Fibroblast of lung (primary cell): ENCODE data around the gene C5orf34. TPM values are rescaled to one million over a fixed set of nuclear protein-coding genes. Genes with fewer than 3 reads are reported as not detected.
"Not testable (repeated sequence)": the region's sequence is repeated elsewhere in the genome, so short reads cannot be mapped to it uniquely, and the experiment has no call there.

ENCODE experiments used
- DNase-seq, 2 donors: peaks; one replicate each; pipeline versions ENCODE4 v3.0.0 to v3.0.0-alpha.2; 2010; ENCODE audit warnings: low read depth in 2 of 2
- H2AFZ ChIP-seq: 2 replicates; pipeline ENCODE4 v1.5.1; 2012; ENCODE audit warnings: low read length, control low read depth, inconsistent platforms
- H3K27ac ChIP-seq: 2 replicates; pipeline ENCODE4 v1.5.1; 2011; ENCODE audit warnings: low read length, control low read depth; ENCODE audit not compliant: insufficient read depth
- H3K27me3 ChIP-seq: 2 replicates; pipeline ENCODE4 v1.5.1; 2011; ENCODE audit warnings: mild to moderate bottlenecking, low read length; ENCODE audit not compliant: control insufficient read depth, insufficient read depth
- H3K36me3 ChIP-seq: 2 replicates; pipeline ENCODE4 v1.5.1; 2011; ENCODE audit warnings: low read length; ENCODE audit not compliant: control insufficient read depth, insufficient read depth
- H3K4me1 ChIP-seq: 2 replicates; pipeline ENCODE4 v1.5.1; 2011; ENCODE audit warnings: low read length; ENCODE audit not compliant: control insufficient read depth, insufficient read depth; ENCODE audit errors: extremely low read depth
- H3K4me2 ChIP-seq: 2 replicates; pipeline ENCODE4 v1.5.1; 2011; ENCODE audit warnings: low read length, control low read depth; ENCODE audit not compliant: insufficient read depth; ENCODE audit errors: extremely low read depth
- H3K4me3 ChIP-seq, 4 experiments: fragments of 200-600 bp in 1 of 4; sonication (generic) in 1 of 4; replicated peaks in 1 of 4; 2 replicates each; pipeline ENCODE4 v1.5.1; 2011 to 2016; ENCODE audit warnings: low read length in 4 of 4, low read depth in 3 of 4, mild to moderate bottlenecking in 3 of 4, control low read depth in 2 of 4, inconsistent platforms in 1 of 4, mixed read lengths in 1 of 4; ENCODE audit not compliant: insufficient read depth in 1 of 4; ENCODE audit errors: control extremely low read depth in 1 of 4
- H3K79me2 ChIP-seq: 2 replicates; pipeline ENCODE4 v1.5.1; 2012; ENCODE audit warnings: mild to moderate bottlenecking, low read length, inconsistent platforms; ENCODE audit not compliant: control insufficient read depth, insufficient read depth
- H3K9ac ChIP-seq: 2 replicates; pipeline ENCODE4 v1.5.1; 2011; ENCODE audit warnings: mild to moderate bottlenecking, low read length, control low read depth; ENCODE audit not compliant: insufficient read depth
- H3K9me3 ChIP-seq: 2 replicates; pipeline ENCODE4 v1.5.1; 2012; ENCODE audit warnings: low read depth, low read length; ENCODE audit not compliant: control insufficient read depth, insufficient read depth
- H4K20me1 ChIP-seq: 2 replicates; pipeline ENCODE4 v1.5.1; 2011; ENCODE audit warnings: low read length; ENCODE audit not compliant: control insufficient read depth, insufficient read depth; ENCODE audit errors: extremely low read depth
- EZH2 ChIP-seq: IDR thresholded peaks from 2 replicates; pipeline ENCODE4 v1.5.1; 2012; ENCODE audit warnings: low read length, control low read depth, mild to moderate bottlenecking; ENCODE audit errors: missing control alignments
- polyA plus RNA-seq, 2 donors: library from polyadenylated mRNA; depleted of rRNA in 1 of 2; stranded (reverse) in 1 of 2; unstranded in 1 of 2; fragments of >200 nt; gene quantifications; 2 replicates each; pipeline ENCODE4 v1.2.1, GENCODE V29; 2011 to 2012; ENCODE audit warnings: missing spikeins in 1 of 2
- total RNA-seq: library from RNA; depleted of rRNA; stranded (reverse); fragments of >200 nt; gene quantifications from 2 replicates; pipeline ENCODE4 v1.2.1, GENCODE V29; 2014
- TF ChIP-seq, protein P1 (sequence below), 2 donors: IDR thresholded peaks in 1 of 2; conservative IDR thresholded peaks in 1 of 2; 1 replicate in 1 of 2; 2 replicates in 1 of 2; pipeline ENCODE4 v1.5.1; 2011 to 2012; ENCODE audit warnings: low read length in 2 of 2, control low read depth in 1 of 2, inconsistent platforms in 1 of 2, low read depth in 1 of 2, mild to moderate bottlenecking in 1 of 2

The C5orf34 gene
- total and polyA plus RNA-seq, 2 donors (not counting 1 experiment from before 2014, with no cell fraction given) = 2.9 to 4.1 TPM

DNA sequence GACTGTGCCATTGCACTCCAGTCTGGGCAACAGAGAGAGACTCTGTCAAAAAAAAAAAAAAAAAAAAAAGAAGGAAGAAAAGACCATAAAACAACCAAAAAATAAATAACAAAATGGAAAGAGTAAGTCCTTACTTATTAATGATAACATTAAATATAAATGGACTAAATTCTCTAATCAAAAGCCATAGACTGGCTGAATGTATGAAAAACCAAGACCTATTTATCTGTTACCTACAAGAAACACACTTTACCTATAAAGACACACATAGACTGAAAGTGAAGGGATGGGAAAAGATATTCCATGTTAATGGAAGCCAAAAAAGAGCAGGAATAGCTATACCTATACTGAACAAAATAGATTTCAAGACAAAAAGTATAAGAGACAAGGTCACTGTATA is 47.8 kb downstream of the C5orf34 start:
- no peaks in the 10 kb centered on the region for H3K4me1 ChIP-seq
- no peaks in the 10 kb centered on the region for H3K36me3 ChIP-seq
- TF ChIP-seq, protein P1, sequence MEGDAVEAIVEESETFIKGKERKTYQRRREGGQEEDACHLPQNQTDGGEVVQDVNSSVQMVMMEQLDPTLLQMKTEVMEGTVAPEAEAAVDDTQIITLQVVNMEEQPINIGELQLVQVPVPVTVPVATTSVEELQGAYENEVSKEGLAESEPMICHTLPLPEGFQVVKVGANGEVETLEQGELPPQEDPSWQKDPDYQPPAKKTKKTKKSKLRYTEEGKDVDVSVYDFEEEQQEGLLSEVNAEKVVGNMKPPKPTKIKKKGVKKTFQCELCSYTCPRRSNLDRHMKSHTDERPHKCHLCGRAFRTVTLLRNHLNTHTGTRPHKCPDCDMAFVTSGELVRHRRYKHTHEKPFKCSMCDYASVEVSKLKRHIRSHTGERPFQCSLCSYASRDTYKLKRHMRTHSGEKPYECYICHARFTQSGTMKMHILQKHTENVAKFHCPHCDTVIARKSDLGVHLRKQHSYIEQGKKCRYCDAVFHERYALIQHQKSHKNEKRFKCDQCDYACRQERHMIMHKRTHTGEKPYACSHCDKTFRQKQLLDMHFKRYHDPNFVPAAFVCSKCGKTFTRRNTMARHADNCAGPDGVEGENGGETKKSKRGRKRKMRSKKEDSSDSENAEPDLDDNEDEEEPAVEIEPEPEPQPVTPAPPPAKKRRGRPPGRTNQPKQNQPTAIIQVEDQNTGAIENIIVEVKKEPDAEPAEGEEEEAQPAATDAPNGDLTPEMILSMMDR (conservative IDR thresholded peaks at IDR 0.05 in 1 of 2, IDR thresholded peaks at IDR 0.05 in 1 of 2; ENCODE audit: low read depth in 1 of 2, low read length in 2 of 2) = no peak
- TF ChIP-seq EZH2 = no peak
- no peak for DNase-seq
- H4K20me1 ChIP-seq = no peaks in the 10 kb centered on the region
- no peaks in the 10 kb centered on the region for H3K9me3 ChIP-seq
- no peak overlapping the region for H3K4me3 ChIP-seq
- H3K27me3 ChIP-seq = no peaks in the 10 kb centered on the region
- H3K79me2 ChIP-seq = no peaks in the 10 kb centered on the region
- no peak overlapping the region for H3K9ac ChIP-seq
- H3K4me2 ChIP-seq = no peak overlapping the region
- no peak overlapping the region for H2AFZ ChIP-seq
- no peak overlapping the region for H3K27ac ChIP-seq

DNA sequence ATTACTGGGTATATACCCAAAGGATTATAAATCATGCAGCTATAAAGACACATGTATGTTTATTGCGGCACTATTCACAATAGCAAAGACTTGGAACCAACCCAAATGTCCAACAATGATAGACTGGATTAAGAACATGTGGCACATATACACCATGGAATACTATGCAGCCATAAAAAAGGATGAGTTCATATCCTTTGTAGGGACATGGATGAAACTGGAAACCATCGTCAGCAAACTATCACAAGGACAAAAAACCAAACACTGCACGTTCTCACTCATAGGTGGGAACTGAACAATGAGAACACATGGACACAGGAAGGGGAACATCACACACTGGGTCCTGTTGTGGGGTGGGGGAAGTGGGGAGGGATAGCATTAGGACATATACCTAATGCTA is 49.5 kb downstream of the C5orf34 start:
- H4K20me1 ChIP-seq, H3K9me3 ChIP-seq, H3K36me3 ChIP-seq, H3K9ac ChIP-seq, H3K4me1 ChIP-seq, H3K4me2 ChIP-seq, H2AFZ ChIP-seq, H3K79me2 ChIP-seq, H3K4me3 ChIP-seq, H3K27me3 ChIP-seq, H3K27ac ChIP-seq, DNase-seq: not testable (repeated sequence)

DNA sequence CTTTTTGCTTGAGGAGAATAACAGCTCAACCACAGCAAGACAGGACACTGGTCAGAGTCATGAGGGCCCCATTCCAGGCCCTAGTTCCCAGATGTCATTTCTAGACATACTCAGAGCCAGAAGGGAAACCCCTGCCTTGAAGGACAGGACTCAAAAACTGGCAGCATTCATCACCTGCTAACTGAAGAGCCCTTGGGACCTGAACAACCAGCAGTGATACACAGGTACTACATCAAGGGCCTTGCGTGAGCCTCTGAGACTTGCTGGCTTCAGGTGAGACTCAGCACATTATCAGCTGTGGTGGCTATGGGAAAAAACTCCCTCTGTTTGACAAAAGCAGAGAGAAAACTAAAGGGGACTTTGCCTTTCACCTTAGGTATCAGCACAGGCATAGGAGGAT is 53.9 kb downstream of the C5orf34 start:
- Histone ChIP-seq H3K4me1 (no peaks in the 10 kb centered on the region), H3K27me3 (no peaks in the 10 kb centered on the region), H2AFZ (no peak overlapping the region), H3K4me3 (no peak overlapping the region), H3K79me2 (no peaks in the 10 kb centered on the region), H3K9me3 (no peaks in the 10 kb centered on the region), H3K9ac (no peak overlapping the region), H3K4me2 (no peak overlapping the region), H3K27ac (no peak overlapping the region), H4K20me1 (no peaks in the 10 kb centered on the region), H3K36me3 (no peaks in the 10 kb centered on the region)
- no peak for DNase-seq
- TF ChIP-seq, protein P1 (conservative IDR thresholded peaks at IDR 0.05 in 1 of 2, IDR thresholded peaks at IDR 0.05 in 1 of 2; ENCODE audit: low read depth in 1 of 2, low read length in 2 of 2) = no peak
- no peak for TF ChIP-seq EZH2
